Activated CD8-positive, alpha-beta T cell treated with anti-CD3 and anti-CD28 coated beads, Interleukin-2, amount 10 ng/mL, durations not matched to agents 7 days and 5 days (primary cell): Measurements from ENCODE around the gene ZBTB8OS. TPM values are rescaled to one million over a fixed set of nuclear protein-coding genes. Genes with fewer than 3 reads are reported as not detected.

ENCODE experiments used
- ATAC-seq: fragments of 150-1000 bp; cut with Tn5 transposase; one replicate; pipeline ENCODE4 v1.10.0; 2021; ENCODE audit warnings: moderate library complexity
- CTCF ChIA-PET: fragments of 350-600 bp; sonication (Branson Sonifier 250); formaldehyde crosslinking; loops from one replicate; lab custom pipeline; 2021; ENCODE audit warnings: antibody characterized with exemption; lab: Charles Lee
- POLR2A ChIA-PET: fragments of 350-600 bp; sonication (Branson Sonifier 250); formaldehyde crosslinking; loops from one replicate; lab custom pipeline; 2021; ENCODE audit warnings: antibody characterized with exemption; lab: Charles Lee
- DNase-seq: peaks from one replicate; pipeline ENCODE4 v3.0.0-alpha.2; 2020
- H3K27ac Mint-ChIP-seq: one replicate; pipeline ENCODE4 v1.8.0; 2021; ENCODE audit warnings: mild to moderate bottlenecking, mixed read lengths
- H3K27me3 Mint-ChIP-seq: one replicate; pipeline ENCODE4 v1.8.0; 2021; ENCODE audit warnings: low read depth, mixed read lengths
- H3K36me3 Mint-ChIP-seq: one replicate; pipeline ENCODE4 v1.8.0; 2021; ENCODE audit warnings: low read depth, mixed read lengths
- H3K4me1 Mint-ChIP-seq: one replicate; pipeline ENCODE4 v1.8.0; 2021; ENCODE audit warnings: low read depth, mixed read lengths
- H3K4me3 Mint-ChIP-seq: one replicate; pipeline ENCODE4 v1.8.0; 2021; ENCODE audit warnings: mild to moderate bottlenecking, mixed read lengths
- H3K9me3 Mint-ChIP-seq: one replicate; pipeline ENCODE4 v1.8.0; 2022; ENCODE audit warnings: mixed read lengths; ENCODE audit not compliant: insufficient read depth
- total RNA-seq, 2 experiments: library from RNA; stranded (reverse); gene quantifications; one replicate each; pipeline ENCODE4 v1.2.3, GENCODE V29; 2021

Gene ZBTB8OS
- total RNA-seq, 2 experiments from 2014 or later: 50.5 to 54.1 TPM

GRCh38 chr1:32605711-32606424 is 44.5 kb downstream of the ZBTB8OS start:
- ChIA-PET POLR2A (no interaction called here), CTCF (no interaction called here)
- H3K27me3 Mint-ChIP-seq: no peaks in the 10 kb centered on the region
- DNase-seq (no peak), ATAC-seq (no peak)
- H3K4me3 Mint-ChIP-seq: no peak overlapping the region
- H3K9me3 Mint-ChIP-seq: no peaks in the 10 kb centered on the region
- H3K4me1 Mint-ChIP-seq: no peaks in the 10 kb centered on the region
- no peak overlapping the region for H3K27ac Mint-ChIP-seq
- H3K36me3 Mint-ChIP-seq: no peaks in the 10 kb centered on the region

- ATAC-seq: no peak
- Mint-ChIP-seq H3K9me3 (no peaks in the 10 kb centered on the region), H3K27ac (no peak overlapping the region), H3K27me3 (peaks cover 3% of the 10 kb centered on the region), H3K36me3 (no peaks in the 10 kb centered on the region), H3K4me3 (no peak overlapping the region), H3K4me1 (no peaks in the 10 kb centered on the region)
- POLR2A ChIA-PET: no interaction called here
- CTCF ChIA-PET: interaction anchor here (0.9 kb wide), 1 partner anchor 80 kb away, joined by 3 read pairs; no protein-coding TSS in a partner anchor
- DNase-seq: no peak
Observed at GRCh38 chr1:32600034-32600433, 50.3 kb downstream of the ZBTB8OS start.

GRCh38 chr1:32592943-32593342 is 57.4 kb downstream of the ZBTB8OS start:
- H3K9me3 Mint-ChIP-seq: no peaks in the 10 kb centered on the region
- POLR2A ChIA-PET: no interaction called here
- H3K4me1 Mint-ChIP-seq: no peaks in the 10 kb centered on the region

GRCh38 chr1:32580348-32581017 is 69.9 kb downstream of the ZBTB8OS start:
- no peaks in the 10 kb centered on the region for H3K36me3 Mint-ChIP-seq
- DNase-seq: no peak

More at GRCh38 chr1:32592943-32593342, 57.4 kb downstream of the ZBTB8OS start:
- Mint-ChIP-seq H3K36me3 (no peaks in the 10 kb centered on the region), H3K4me3 (no peak overlapping the region), H3K27me3 (peaks cover 4% of the 10 kb centered on the region), H3K27ac (no peak overlapping the region)
- ATAC-seq (no peak), DNase-seq (no peak)
- CTCF ChIA-PET: interaction anchor here (1.0 kb wide), 1 partner anchor 73 kb away, joined by 3 read pairs; no protein-coding TSS in a partner anchor

More at GRCh38 chr1:32580348-32581017, 69.9 kb downstream of the ZBTB8OS start:
- H3K27me3 Mint-ChIP-seq: no peaks in the 10 kb centered on the region
- H3K4me3 Mint-ChIP-seq: no peak overlapping the region
- H3K9me3 Mint-ChIP-seq: no peaks in the 10 kb centered on the region
- H3K4me1 Mint-ChIP-seq: no peaks in the 10 kb centered on the region
- no peak overlapping the region for H3K27ac Mint-ChIP-seq
- no peak for ATAC-seq
- CTCF ChIA-PET: no interaction called here
- POLR2A ChIA-PET: no interaction called here

Other genes starting within 250 kb of the ZBTB8OS start
- gene ZBTB8B, start 185.5 kb downstream of the ZBTB8OS start, total RNA-seq: not detected
- under 1 TPM; 0.11 to 0.18 TPM for gene ZBTB8A, start 111.1 kb downstream of the ZBTB8OS start, total RNA-seq
- 100 to 1,000 TPM; 290 to 298 TPM for gene RBBP4, start 658 bp upstream of the ZBTB8OS start, total RNA-seq
- not detected for gene SYNC, start 52.2 kb upstream of the ZBTB8OS start, total RNA-seq
- 100 to 1,000 TPM; 175 to 189 TPM for gene YARS1, start 166.8 kb upstream of the ZBTB8OS start, total RNA-seq
- 10 to 100 TPM; 78.3 to 78.9 TPM for gene S100PBP, start 167.1 kb upstream of the ZBTB8OS start, total RNA-seq
- not detected for gene FNDC5, start 220.4 kb upstream of the ZBTB8OS start, total RNA-seq
- gene HPCA, start 235.9 kb upstream of the ZBTB8OS start, total RNA-seq: not detected